Ovary (tissue), 9 donors: ENCODE measurements around the gene PFKP. TPM values are rescaled to one million over a fixed set of nuclear protein-coding genes. Genes with fewer than 3 reads are reported as not detected.

Experiments
- DNase-seq, 5 donors: peaks; one replicate each; pipeline ENCODE4 v3.0.0-alpha.2; 2019 to 2020
- H3K27ac ChIP-seq, 2 donors: fragments of 200-600 bp; one replicate each; pipeline versions ENCODE4 v1.5.1 to v1.8.0; 2019 to 2022
- H3K27me3 ChIP-seq: fragments of 200-600 bp; one replicate; pipeline ENCODE4 v1.8.0; 2022
- H3K36me3 ChIP-seq: fragments of 200-600 bp; sonication (generic); one replicate; pipeline ENCODE4 v1.5.1; 2019
- H3K4me1 ChIP-seq: one replicate; pipeline ENCODE4 v1.8.1; 2013; ENCODE audit warnings: mild to moderate bottlenecking, moderate library complexity; ENCODE audit not compliant: insufficient read depth
- H3K4me3 ChIP-seq: fragments of 200-600 bp; sonication (generic); one replicate; pipeline ENCODE4 v1.5.1; 2017
- H3K9me3 ChIP-seq, 2 donors: fragments of 200-600 bp in 1 of 2; sonication (generic) in 1 of 2; one replicate each; pipeline versions ENCODE4 v1.5.1 to v1.8.1; 2013 to 2019; ENCODE audit warnings: mild to moderate bottlenecking in 1 of 2, moderate library complexity in 1 of 2
- EP300 ChIP-seq: sonication (generic); formaldehyde crosslinking; IDR thresholded peaks from one replicate; pipeline ENCODE4 v1.6.1; 2017; ENCODE audit warnings: antibody characterized with exemption
- POLR2A ChIP-seq: fragments of 450-650 bp; IDR thresholded peaks from one replicate; pipeline ENCODE4 v1.6.1; 2017; ENCODE audit warnings: antibody characterized with exemption, mild to moderate bottlenecking, moderate library complexity
- WGBS, 3 donors: extraction: QIAGEN DNeasy Blood & Tissue Kit in 1 of 3; methylation state at CpG; one replicate each; pipeline versions ENCODE4 v1.1.5 to v1.1.7; 2013 to 2017; 5-methylcytosine and 5-hydroxymethylcytosine counted together
- intact Hi-C, 4 donors: fragments of 100-400 bp; cut with DNase I; formaldehyde crosslinking; loops; one replicate each; pipeline versions ENCODE4 v1.11.0 to v1.15.1; 2022 to 2023
- polyA plus RNA-seq, 2 donors: library from polyadenylated mRNA; stranded (reverse); fragments of 200-250 nt in 1 of 2; fragments of 350-450 nt in 1 of 2; fragmentation: Illumina TruSeq in 1 of 2; extraction: RNeasy Lipid Tissue Mini Kit (QIAGEN cat#74804) in 1 of 2; gene quantifications; one replicate each; pipeline ENCODE4 v1.2.3, GENCODE V29; 2013 to 2014
- total RNA-seq, 7 donors: library from RNA; depleted of rRNA in 2 of 7; stranded (reverse); fragments of >200 nt in 2 of 7; fragmentation: NEBNext Ultra II Directional in 3 of 7; extraction: Animal tissue kit (Norgen Biotek cat#: 25700) in 3 of 7; gene quantifications; one replicate each; pipeline versions ENCODE4 v1.1.0 to v1.2.4, GENCODE V29; 2016 to 2023
- TF ChIP-seq, protein P1 (sequence below), 3 donors: fragments of 450-650 bp in 2 of 3; fragments of 200-600 bp in 1 of 3; IDR thresholded peaks; one replicate each; pipeline versions ENCODE4 v1.5.1 to v1.8.0; 2016 to 2022; ENCODE audit warnings: antibody characterized with exemption in 3 of 3, mild to moderate bottlenecking in 1 of 3
- donor health status: DM: no; HTN: no; CAD: no; lungs with moderate emphysema.
- donor health status: DM: no; HTN: no; CAD: no.
- donor health status: Bipolar disorder and iron deficiency.
- donor health status: DM: yes; HTN: yes; CAD: no.
- donor health status: DM: no; HTN: no; CAD: no.
- donor health status: DM: yes; HTN: yes; CAD: no.

The PFKP gene
- total and polyA plus RNA-seq, 9 donors: 12.4 to 74.9 (median 23.1) TPM

DNA sequence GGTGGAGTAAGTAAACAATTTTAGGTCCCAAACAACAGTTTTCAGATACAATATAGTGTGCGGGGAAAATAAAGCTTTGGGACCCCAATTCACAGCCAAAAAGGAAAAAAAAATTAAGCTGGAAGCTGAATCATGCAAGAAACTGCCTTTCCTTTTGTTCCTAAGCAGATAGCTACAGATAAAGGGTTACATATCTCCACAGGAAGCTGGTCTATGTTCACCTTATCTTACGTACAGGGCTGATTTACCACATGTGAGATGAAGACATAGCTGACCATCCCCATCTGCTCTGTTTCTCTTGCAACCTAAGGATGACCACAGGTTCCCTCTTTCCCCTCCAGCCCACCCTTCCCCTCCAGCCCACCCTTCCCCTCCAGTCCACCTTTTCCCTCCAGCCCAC, 14.2 kb upstream of the PFKP start:
- no peak for TF ChIP-seq EP300
- no peak for TF ChIP-seq POLR2A
- Histone ChIP-seq H3K27me3 (no peaks in the 10 kb centered on the region), H3K4me3 (no peak overlapping the region), H3K27ac (no peak overlapping the region), H3K4me1 (peaks cover 2% of the 10 kb centered on the region), H3K9me3 (no peaks in the 10 kb centered on the region), H3K36me3 (no peaks in the 10 kb centered on the region)
- intact Hi-C loops: no loop called here
- DNase-seq: no peak
- 78 to 81% (median 81%) methylated on average over 2 of the region's 2 CpGs for WGBS, 3 donors

DNA sequence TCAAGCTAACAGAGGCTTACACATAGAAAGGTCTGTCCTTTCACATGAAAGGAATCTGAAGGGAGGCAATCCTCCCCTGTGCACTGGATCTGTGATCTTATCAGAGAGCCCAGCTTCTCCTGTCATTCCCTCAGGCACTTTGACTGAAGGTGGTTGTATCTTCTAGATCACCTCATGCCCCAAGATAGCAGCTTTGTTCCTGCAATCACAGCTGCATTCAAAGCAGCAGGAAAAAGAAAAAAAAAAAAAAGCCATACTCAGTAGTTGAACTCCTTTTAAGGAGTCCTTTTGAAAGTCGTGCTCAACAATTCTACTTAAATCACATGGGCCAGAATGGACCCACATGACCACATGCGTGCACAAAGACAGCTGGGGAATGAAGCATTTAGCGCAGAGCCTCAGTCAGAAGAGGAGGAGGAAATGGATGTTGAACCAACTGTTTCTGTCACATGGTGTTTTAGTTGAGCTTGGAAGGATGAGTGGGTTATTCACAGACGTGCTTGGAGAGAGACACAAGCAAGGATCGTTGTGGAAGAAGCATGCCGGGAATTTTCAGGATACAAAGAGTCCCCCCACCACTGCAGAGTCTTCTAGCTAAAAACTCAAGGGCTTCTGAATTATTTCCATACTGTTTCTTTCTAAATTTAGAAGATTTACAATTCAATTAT, 13.0 kb upstream of the PFKP start:
- Histone ChIP-seq H3K9me3 (no peaks in the 10 kb centered on the region), H3K4me1 (peaks cover 2% of the 10 kb centered on the region), H3K27ac (peak overlapping the region in 1 of 2 donors; percentile 54), H3K4me3 (no peak overlapping the region), H3K36me3 (no peaks in the 10 kb centered on the region), H3K27me3 (no peaks in the 10 kb centered on the region)
- no peak for DNase-seq
- intact Hi-C loops: no loop called here
- TF ChIP-seq POLR2A (no peak), EP300 (no peak)
- TF ChIP-seq, protein P1, sequence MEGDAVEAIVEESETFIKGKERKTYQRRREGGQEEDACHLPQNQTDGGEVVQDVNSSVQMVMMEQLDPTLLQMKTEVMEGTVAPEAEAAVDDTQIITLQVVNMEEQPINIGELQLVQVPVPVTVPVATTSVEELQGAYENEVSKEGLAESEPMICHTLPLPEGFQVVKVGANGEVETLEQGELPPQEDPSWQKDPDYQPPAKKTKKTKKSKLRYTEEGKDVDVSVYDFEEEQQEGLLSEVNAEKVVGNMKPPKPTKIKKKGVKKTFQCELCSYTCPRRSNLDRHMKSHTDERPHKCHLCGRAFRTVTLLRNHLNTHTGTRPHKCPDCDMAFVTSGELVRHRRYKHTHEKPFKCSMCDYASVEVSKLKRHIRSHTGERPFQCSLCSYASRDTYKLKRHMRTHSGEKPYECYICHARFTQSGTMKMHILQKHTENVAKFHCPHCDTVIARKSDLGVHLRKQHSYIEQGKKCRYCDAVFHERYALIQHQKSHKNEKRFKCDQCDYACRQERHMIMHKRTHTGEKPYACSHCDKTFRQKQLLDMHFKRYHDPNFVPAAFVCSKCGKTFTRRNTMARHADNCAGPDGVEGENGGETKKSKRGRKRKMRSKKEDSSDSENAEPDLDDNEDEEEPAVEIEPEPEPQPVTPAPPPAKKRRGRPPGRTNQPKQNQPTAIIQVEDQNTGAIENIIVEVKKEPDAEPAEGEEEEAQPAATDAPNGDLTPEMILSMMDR (IDR thresholded peaks at IDR 0.05): no peak
- 9 to 13% (median 13%) methylated on average over 6 of the region's 6 CpGs for WGBS, 3 donors

DNA sequence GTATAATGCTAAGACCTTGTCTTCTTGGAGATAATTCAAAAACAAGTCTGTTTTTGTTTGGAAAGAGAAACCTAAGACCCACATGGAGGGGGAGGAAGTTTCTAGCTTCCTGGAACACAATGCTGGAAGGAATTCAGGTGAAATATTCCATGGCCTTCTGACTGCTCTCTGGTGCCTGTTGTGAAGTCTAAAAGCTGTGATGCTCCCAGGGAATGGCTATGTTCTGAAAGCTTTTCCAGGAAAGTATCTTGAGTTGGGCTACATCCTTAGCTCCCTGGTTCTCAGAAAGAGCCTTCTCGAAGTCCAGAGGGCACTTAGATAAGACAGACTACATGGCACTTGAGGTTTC, 12.5 kb upstream of the PFKP start:
- Histone ChIP-seq H3K36me3 (no peaks in the 10 kb centered on the region), H3K9me3 (no peaks in the 10 kb centered on the region), H3K4me3 (no peak overlapping the region), H3K4me1 (peaks cover 2% of the 10 kb centered on the region), H3K27me3 (no peaks in the 10 kb centered on the region), H3K27ac (peak overlapping the region in 1 of 2 donors; percentile 54)
- WGBS, 3 donors: 11 to 21% (median 20%) methylated on average over 1 of the region's 1 CpG
- TF ChIP-seq POLR2A (no peak), EP300 (no peak)
- TF ChIP-seq, protein P1 (IDR thresholded peaks at IDR 0.05): no peak
- no peak for DNase-seq
- intact Hi-C loops: no loop called here

DNA sequence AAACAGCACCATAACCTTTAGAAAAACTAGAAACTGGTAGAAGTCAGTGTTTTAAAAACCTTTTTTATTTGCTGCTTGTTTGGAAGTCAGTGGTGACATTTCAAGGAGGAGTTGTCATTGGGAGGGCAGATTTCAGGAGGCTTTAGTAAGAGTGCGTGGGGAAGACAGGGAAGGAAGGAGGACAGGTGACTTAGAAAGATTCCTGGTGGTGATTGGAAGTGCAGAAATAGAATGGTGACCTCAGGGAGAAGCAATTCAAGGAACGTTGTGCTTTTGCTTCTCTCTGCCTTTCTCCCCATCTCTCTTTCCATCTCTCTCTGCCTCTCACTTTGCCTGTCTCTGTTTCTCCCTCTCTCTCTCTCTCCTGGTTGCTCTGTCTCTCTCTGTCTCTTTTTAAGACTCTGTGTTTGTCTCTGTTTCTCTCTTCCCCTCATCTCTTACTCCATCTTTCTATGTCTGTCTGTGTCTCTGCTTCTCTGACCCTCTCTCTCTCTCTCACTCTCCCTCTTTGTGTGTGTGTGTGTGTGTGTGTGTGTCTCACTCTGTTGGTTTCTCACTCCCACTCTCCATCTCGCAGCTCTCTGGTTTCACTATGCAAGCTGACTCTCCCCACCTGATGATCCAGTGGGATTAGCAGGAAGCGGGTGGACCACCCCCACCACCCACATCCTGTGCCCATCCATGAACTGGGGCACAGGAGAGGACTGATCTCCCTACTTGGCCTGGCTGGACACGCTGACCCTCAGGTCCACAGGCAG, 10.9 kb upstream of the PFKP start:
- H3K4me1 ChIP-seq: peaks cover 4% of the 10 kb centered on the region
- TF ChIP-seq POLR2A (no peak), EP300 (no peak)
- TF ChIP-seq, protein P1 (IDR thresholded peaks at IDR 0.05): no peak
- no peak overlapping the region for H3K4me3 ChIP-seq
- 63 to 72% (median 68%) methylated on average over 5 of the region's 5 CpGs for WGBS, 3 donors
- no peaks in the 10 kb centered on the region for H3K9me3 ChIP-seq
- no peaks in the 10 kb centered on the region for H3K36me3 ChIP-seq
- no peak for DNase-seq
- no peak overlapping the region for H3K27ac ChIP-seq
- H3K27me3 ChIP-seq: no peaks in the 10 kb centered on the region
- intact Hi-C loops: no loop called here

DNA sequence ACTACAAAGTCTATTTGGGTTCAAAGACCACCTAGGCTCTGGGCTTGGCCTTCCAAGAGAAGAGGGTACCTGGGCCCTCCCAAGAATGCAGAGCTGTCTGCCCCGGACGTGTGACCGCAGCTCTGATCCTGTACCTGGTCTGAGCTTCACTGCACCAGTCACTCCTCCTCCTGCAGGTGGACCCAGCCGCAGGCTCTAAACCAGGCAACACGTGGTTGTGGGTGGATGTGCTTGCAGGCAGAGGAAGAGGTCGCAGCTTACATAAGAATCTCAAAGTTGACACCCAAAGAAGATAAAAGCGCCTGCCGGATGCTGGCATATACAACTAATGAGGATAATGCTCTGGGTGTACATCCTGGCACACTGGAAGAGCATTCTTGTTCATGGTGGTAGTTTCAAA, 9.4 kb upstream of the PFKP start:
- Histone ChIP-seq H3K36me3 (no peaks in the 10 kb centered on the region), H3K4me3 (no peak overlapping the region), H3K4me1 (peaks cover 4% of the 10 kb centered on the region), H3K9me3 (no peaks in the 10 kb centered on the region), H3K27me3 (no peaks in the 10 kb centered on the region), H3K27ac (no peak overlapping the region)
- WGBS, 3 donors: 91 to 96% (median 95%) methylated on average over 8 of the region's 8 CpGs
- TF ChIP-seq, protein P1 (IDR thresholded peaks at IDR 0.05): no peak
- no peak for TF ChIP-seq POLR2A
- TF ChIP-seq EP300: no peak
- intact Hi-C loops: no loop called here
- no peak for DNase-seq
